HG03039 (cell line): Measurements from ENCODE around the gene SCN9A.
"Not testable (repeated sequence)": the region's sequence is repeated elsewhere in the genome, so short reads cannot be mapped to it uniquely, and the experiment has no call there.

Experiments used
- ATAC-seq: cut with Tn5 transposase; IDR thresholded peaks from one replicate; pipeline ENCODE4 v1.9.1; 2021; ENCODE audit warnings: mild to moderate bottlenecking, moderate library complexity; ENCODE audit not compliant: unreplicated experiment

SCN9A gene

DNA sequence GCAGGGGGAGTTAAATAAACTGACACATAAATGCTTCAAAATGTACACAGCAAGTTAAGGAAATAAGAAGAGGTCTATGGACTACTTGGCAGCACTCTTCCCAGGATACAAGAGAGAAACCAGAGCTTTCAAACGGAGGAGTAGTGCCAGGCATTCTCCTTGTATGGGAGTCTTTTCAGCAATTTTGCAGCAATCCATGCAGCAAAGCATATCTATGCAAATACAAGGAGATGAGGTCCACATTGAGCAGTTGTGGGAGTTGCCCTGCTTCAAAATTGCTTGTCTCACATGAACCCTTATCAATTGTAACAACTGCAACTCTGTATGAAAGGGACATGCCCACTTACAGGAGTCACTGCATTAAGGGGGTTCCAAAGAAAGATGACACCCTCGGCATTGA lies 37.8 kb downstream of the SCN9A start:
- ATAC-seq = no peak

- ATAC-seq = no peak
Measured at GRCh38 chr2:166335284-166335683, 40.5 kb downstream of the SCN9A start.

- ATAC-seq = no peak
Measured at GRCh38 chr2:166334805-166335204, 40.9 kb downstream of the SCN9A start.

DNA sequence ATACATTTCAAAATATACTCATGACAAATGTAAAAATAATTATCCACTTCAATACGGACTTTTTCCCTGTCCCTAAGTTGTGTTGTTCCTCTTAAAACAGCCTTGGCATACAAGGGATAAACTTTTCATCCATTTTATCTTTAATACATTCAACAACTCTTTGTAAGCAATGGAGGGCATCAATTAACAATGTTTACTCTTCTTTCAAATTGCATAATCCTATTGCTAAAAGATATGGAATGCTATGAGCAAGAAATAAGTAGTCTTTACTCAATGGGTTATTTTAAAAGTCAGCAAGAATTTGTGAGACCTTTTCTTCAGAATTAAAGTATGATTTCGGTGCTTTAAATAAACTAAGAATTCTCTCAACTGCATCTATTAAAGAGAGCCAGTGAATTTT lies 41.9 kb downstream of the SCN9A start:
- no peak for ATAC-seq

- no peak for ATAC-seq
Measured at GRCh38 chr2:166332106-166332505, 43.6 kb downstream of the SCN9A start.

- ATAC-seq = no peak
Measured at GRCh38 chr2:166331468-166331867, 44.3 kb downstream of the SCN9A start.

DNA sequence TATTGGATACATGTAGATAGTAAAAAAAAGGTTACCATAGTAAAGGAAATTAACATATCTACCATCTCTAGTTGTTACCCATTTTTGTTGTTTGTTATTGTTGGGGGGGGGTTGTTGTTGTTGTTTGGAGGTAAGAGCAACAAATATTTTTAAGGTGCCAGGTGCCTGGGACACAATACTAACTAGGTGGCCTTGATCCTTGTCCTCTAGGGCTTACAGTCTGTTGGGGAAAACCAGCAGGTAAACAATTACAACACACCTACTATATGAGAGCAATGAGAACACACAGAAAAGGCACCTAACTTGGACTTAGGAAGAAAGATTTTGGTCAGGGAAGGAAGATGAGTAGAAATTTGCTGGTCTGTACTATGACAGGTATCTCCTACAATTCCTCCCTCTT lies 46.3 kb downstream of the SCN9A start:
- ATAC-seq = no peak

DNA sequence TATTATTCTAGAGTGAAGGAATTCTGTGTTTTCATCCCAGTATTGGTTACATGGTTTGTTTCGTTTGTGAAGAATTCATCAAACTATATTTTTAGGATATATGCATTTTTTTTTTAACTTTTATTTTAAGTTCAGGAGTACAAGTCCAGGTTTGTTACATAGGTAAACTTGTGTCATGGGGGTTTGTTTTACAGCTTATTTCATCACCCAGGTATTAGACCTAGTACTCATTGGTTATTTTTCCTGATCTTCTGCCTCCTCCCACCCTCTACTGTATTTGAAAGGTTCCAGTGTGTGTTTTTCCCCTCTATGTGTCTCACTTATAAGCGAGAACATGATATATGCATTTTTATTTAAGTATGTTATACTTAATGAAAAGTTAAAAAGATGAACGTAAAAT lies 47.6 kb downstream of the SCN9A start:
- no peak for ATAC-seq

DNA sequence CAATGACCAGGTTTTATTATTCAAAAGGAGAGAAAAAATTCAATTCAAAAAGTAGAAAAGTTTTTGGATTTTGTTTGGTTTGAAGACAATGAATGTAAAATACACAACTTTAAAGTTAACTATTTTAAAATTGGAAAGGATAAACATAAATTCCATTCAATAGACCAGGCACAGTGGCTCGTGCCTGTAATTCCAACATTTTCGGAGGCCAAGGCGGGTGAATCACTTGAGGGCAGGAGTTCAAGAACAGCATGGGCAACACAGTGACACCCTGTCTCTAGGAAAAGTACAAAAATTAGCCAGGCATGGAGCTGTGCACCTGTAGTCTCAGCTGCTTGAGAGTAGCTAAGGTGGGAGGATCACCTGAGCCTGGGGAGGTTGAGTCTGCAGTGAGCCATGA lies 54.7 kb downstream of the SCN9A start:
- no peak for ATAC-seq

GRCh38 chr2:166314022-166314759 lies 61.6 kb downstream of the SCN9A start:
- no peak for ATAC-seq

- ATAC-seq = not testable (repeated sequence)
Measured at GRCh38 chr2:166312863-166313262, 62.9 kb downstream of the SCN9A start.

DNA sequence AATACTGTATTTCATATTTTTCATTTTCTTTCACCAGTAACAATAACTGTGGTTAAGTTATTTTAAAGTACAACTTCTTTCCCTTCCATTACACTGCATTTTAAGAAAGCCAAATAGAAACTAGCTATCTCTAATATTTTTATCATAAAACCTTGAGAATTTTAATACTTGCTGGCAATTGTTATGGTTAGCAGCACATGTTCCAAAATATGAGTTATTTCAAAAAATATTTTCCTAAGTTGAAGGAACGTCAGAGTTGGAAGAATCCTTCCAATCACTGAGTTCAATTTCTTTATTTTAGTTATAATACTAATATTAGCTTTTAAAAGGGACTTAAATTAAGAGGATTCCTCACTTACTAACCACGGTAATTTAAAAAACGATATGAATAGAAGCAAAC lies 68.4 kb downstream of the SCN9A start:
- no peak for ATAC-seq

DNA sequence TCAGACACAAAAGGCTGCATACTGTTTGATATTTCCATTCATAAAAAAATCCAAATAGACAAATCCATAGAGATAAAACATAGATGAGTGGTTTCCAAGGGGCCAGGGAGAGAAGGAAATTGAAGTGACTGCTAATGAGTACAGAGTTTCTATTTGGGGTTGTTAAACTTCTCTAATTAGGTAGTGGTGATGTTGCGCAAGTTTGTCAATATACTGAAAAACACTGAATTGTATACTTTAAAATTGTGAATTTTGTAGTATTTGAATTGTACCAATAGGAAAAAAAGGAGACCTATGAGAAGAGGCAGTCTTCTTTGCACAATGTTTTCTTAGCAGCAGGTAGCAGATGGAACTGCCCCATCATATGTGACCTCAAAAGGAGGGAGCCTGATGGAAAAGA lies 71.1 kb downstream of the SCN9A start:
- ATAC-seq = no peak

- no peak for ATAC-seq
Measured at GRCh38 chr2:166302036-166302435, 73.7 kb downstream of the SCN9A start.

DNA sequence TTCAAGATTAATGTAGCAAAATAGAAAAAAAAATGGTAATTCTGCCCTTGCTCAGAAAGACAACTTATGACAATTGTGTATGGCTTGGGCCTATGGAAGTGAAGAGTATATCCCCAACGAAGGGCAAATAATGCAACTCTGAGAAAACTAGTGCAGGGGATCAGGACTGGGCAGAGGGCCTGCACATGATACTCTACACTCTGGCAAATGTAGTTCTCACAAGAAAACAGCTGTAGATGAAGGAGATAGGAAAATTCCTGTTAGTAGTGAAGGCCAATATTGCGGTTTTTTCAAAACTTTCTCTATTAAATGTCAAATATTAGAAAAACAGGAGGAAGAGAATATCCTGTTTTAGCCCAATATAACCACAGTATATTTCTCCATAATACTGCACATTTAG lies 77.8 kb downstream of the SCN9A start:
- ATAC-seq = no peak

DNA sequence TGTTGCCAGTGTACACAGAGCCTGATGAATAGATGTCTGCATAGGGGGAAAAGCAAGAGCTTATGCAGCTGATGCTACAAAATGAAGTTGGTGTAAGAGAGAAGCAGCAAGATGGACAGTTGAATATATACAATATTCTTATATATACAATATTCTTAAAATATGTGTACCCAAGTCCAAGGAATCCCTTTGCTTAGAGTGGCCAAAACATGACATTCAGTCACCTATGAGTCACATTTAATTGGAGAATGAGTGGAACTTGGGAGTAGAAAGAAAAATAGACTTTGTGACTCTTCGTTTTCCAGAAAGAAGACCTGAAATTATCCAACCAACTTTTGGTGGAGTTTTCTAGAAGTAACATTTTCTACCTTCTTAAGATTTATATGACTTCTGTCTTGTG lies 81.8 kb downstream of the SCN9A start:
- ATAC-seq = no peak

DNA sequence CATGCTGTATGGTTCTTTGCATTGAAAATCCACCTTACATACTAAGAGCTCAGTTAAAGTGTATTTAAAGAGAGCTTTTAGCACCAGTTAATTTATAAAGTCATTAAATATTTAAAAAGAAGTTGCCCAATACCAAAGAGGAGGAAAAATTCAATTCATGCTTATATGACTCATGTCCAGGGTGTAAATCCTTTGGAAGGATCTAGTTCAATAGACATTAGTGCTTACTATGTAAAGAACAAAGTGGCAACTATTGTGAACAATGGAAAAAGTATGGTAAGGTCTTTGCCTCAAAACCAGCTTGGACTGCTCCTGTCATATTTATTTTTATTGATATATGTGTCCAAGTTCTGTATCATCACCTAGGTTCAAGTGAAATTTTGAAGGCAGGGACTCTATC lies 90.5 kb downstream of the SCN9A start:
- no peak for ATAC-seq

- no peak for ATAC-seq
Measured at GRCh38 chr2:166284359-166284758, 91.4 kb downstream of the SCN9A start.

DNA sequence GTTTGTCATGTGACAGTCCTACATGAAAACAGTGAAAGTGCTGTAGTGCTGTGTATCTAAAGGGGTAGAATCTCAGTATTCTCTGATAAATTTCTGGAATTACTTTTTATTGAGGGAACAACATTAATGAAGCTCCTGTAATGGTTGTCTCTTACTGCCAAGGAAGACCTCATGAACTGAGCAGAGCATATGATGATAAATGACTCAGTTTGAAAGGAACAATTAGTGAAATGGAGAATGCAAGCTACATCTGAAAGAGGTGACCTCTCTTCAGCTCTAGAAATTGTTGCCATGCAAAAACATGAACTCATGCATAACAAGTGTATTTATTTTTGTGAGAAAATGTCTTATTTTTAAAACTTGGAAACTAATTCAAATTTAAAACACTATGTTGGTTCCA lies 93.6 kb downstream of the SCN9A start:
- ATAC-seq = peak; percentile 64

GRCh38 chr2:166278856-166279255 lies 96.9 kb downstream of the SCN9A start:
- no peak for ATAC-seq

DNA sequence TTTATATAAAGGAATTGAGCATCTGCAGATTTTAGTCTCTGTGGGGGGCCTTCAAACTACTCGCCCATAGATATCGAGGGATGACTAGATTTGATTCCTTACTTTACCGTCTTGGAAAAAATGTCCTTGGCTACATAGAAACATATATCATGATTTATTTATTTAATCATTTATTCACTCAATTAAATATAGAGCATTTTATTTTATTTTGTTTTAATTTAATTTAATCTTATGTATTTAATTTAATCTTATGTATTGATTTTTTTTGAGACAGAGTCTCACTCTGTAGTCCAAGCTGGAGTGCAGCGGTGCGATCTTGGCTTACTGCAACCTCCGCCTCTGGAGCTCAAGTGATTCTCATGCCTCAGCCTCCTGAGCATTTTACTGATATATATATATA lies 105.4 kb downstream of the SCN9A start:
- no peak for ATAC-seq

DNA sequence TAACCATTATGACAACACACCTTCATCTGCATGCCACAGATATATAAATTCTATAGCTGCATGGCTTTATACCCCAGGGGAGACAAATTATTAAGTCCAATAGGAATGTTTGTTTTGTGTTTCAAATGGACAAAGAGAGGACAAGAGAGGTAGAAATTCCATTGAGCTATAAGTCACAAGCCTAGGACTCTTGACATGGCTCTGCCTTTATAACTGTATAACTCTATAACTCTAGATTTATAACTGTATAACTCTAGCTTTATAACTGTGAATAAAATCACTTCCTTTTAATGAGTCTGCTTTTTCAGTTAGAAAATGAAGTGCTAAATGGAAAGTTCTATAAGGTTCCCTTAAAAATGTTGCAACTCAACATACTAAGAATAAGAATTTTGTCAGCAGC lies 106.4 kb downstream of the SCN9A start:
- no peak for ATAC-seq

DNA sequence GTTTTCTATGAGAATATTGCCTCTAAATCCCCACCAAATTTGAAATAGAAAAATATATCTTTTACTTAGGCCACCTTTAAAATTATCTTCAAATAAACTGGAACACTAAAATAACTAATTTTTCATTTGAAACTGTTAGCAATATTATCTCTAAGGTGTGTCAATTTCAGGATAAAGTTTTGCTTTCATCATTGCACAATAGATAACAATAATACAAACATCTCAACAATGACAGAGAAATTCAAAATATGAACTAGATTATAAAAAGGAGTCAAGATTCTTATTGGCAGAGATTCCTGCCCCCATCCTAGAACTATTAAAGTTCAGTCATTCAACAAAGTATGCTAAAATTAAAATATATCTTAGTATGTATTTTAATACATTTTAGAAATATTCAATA lies 117.9 kb downstream of the SCN9A start:
- ATAC-seq = no peak
